Measurements from ENCODE around the gene TRIM3.

DNA sequence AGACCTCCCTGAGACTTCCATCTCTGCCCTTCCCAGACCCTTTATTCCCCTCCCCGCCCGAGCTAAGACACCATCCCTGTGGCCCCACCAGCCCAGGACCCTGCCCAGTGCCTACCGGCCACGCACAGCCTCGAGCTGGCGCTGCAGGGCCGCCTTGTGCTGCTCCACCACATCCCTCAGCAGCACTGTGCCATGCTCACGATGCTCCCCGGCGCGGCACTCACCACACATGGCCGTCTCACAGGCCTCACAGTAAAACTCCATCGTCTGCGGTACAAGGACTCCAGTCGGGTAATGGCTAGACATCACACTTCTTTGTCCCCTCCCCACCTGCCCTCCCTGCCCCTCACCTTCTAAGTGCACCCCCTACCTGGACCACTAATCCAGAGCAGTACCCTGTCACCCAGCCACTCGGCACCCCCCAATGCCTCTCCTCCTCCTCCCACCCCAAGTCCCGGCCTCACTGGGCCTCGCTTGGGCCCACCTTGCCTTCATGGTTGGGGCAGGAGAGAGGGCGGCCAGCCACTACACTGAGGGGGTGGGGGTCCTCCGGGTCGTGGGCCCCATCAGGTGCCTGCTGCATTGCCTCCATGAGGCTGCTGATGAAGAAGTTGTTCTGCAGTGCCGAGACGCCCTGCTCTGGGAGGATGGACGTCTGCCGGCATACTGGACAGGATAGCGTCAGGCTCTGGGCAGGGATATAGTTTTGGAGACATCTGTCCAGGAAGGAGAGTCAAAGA lies 16.0 kb downstream of the TRIM3 start:
- TF ChIP-seq, protein P1, sequence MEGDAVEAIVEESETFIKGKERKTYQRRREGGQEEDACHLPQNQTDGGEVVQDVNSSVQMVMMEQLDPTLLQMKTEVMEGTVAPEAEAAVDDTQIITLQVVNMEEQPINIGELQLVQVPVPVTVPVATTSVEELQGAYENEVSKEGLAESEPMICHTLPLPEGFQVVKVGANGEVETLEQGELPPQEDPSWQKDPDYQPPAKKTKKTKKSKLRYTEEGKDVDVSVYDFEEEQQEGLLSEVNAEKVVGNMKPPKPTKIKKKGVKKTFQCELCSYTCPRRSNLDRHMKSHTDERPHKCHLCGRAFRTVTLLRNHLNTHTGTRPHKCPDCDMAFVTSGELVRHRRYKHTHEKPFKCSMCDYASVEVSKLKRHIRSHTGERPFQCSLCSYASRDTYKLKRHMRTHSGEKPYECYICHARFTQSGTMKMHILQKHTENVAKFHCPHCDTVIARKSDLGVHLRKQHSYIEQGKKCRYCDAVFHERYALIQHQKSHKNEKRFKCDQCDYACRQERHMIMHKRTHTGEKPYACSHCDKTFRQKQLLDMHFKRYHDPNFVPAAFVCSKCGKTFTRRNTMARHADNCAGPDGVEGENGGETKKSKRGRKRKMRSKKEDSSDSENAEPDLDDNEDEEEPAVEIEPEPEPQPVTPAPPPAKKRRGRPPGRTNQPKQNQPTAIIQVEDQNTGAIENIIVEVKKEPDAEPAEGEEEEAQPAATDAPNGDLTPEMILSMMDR (IDR thresholded peaks at IDR 0.05; ENCODE audit: low read depth, low read length) = no peak
- TF ChIP-seq EZH2phosphoT487 (IDR thresholded peaks at IDR 0.05; ENCODE audit: low read depth) = no peak

Data from OCI-LY3 (cell line).